HepG2 (cell line): ENCODE data around the gene GAREM1. TPM values are rescaled to one million over a fixed set of nuclear protein-coding genes. Genes with fewer than 3 reads are reported as not detected.

Experiments used
- ATAC-seq: fragments of 200-7000 bp; cut with Tn5 transposase; 3 replicates; pipeline ENCODE4 v1.9.1; 2020; ENCODE audit warnings: mild to moderate bottlenecking, moderate library complexity
- BruUV-seq: library from RNA; stranded (reverse); fragments of 400-500 nt; replicated peaks from 2 replicates; lab custom pipeline; 2021; lab: Mats Ljungman, UMichigan
- CTCF ChIA-PET: fragments of 300-600 bp; formaldehyde crosslinking; extraction: SDS; loops from one replicate; lab custom pipeline; 2021; ENCODE audit warnings: low total read pairs, inconsistent platforms, low intra/inter-chr PET ratio; lab: Yijun Ruan, JAX
- POLR2A ChIA-PET: fragments of 350-600 bp; sonication (Branson Sonifier 250); formaldehyde crosslinking; loops from one replicate; lab custom pipeline; 2020; ENCODE audit warnings: antibody characterized with exemption, inconsistent platforms; lab: Yijun Ruan, JAX
- DNase-seq: peaks from one replicate; pipeline ENCODE4 v3.0.0-alpha.2; 2015; ENCODE audit warnings: low spot score
- FAIRE-seq: peaks from 3 replicates; lab custom pipeline; 2011; peaks lifted over from hg19 to GRCh38; lab: Jason Lieb, UNC
- H2AFZ ChIP-seq: one replicate; pipeline ENCODE4 v1.6.1; 2011; ENCODE audit warnings: low read length, inconsistent platforms
- H3K27ac ChIP-seq: fragments of 300-600 bp; 3 replicates; pipeline ENCODE4 v1.8.0; 2011; ENCODE audit warnings: mixed run types, mild to moderate bottlenecking, mixed read lengths, low read length, inconsistent platforms; ENCODE audit not compliant: insufficient read depth; ENCODE audit errors: extremely low read length
- H3K27me3 ChIP-seq, 2 experiments: fragments of 200-600 bp in 1 of 2; 2 replicates in 1 of 2; 3 replicates in 1 of 2; pipeline versions ENCODE4 v1.6.0 to v1.8.0; 2011; ENCODE audit warnings: low read length in 2 of 2, mild to moderate bottlenecking in 2 of 2, moderate library complexity in 2 of 2, inconsistent platforms in 1 of 2; ENCODE audit not compliant: insufficient read depth in 2 of 2, control insufficient read depth in 1 of 2
- H3K36me3 ChIP-seq, 2 experiments: fragments of 200-600 bp in 1 of 2; replicated peaks in 1 of 2; 2 replicates in 1 of 2; 3 replicates in 1 of 2; pipeline versions ENCODE4 v1.5.1 to v1.8.0; 2011; ENCODE audit warnings: low read length in 2 of 2, inconsistent platforms in 1 of 2; ENCODE audit not compliant: insufficient read depth in 2 of 2, control insufficient read depth in 1 of 2
- H3K4me1 ChIP-seq: 2 replicates; pipeline ENCODE4 v1.5.1; 2012; ENCODE audit warnings: low read length, inconsistent platforms; ENCODE audit not compliant: insufficient read depth
- H3K4me2 ChIP-seq: 2 replicates; pipeline ENCODE4 v1.6.0; 2011; ENCODE audit warnings: low read depth, low read length, inconsistent platforms
- H3K4me3 ChIP-seq, 3 experiments: fragments of 200-600 bp in 1 of 3; sonication (generic), shearing (Covaris generic) in 1 of 3; replicated peaks in 1 of 3; 2 replicates each; pipeline ENCODE4 v1.5.1; 2011 to 2016; ENCODE audit warnings: low read length in 3 of 3, inconsistent platforms in 2 of 3, low read depth in 2 of 3, mild to moderate bottlenecking in 2 of 3, control low read depth in 1 of 3, mixed read lengths in 1 of 3; ENCODE audit not compliant: insufficient read depth in 1 of 3
- H3K79me2 ChIP-seq: one replicate; pipeline ENCODE4 v1.6.1; 2011; ENCODE audit warnings: low read length, inconsistent platforms; ENCODE audit not compliant: insufficient read depth
- H3K9ac ChIP-seq: 2 replicates; pipeline ENCODE4 v1.6.0; 2011; ENCODE audit warnings: mild to moderate bottlenecking, low read depth, low read length, inconsistent platforms; ENCODE audit not compliant: insufficient read depth
- H3K9me3 ChIP-seq: 2 replicates; pipeline ENCODE4 v1.5.1; 2012; ENCODE audit warnings: mild to moderate bottlenecking, low read length
- H4K20me1 ChIP-seq: 2 replicates; pipeline ENCODE4 v1.6.0; 2011; ENCODE audit warnings: inconsistent platforms, mild to moderate bottlenecking, low read length, moderate library complexity; ENCODE audit not compliant: insufficient read depth
- ARID4A ChIP-seq: sonication (generic); formaldehyde crosslinking; IDR thresholded peaks from 2 replicates; pipeline ENCODE4 v1.5.0; 2020; ENCODE audit warnings: mild to moderate bottlenecking, missing genetic modification reagents, borderline replicate concordance
- GLI4 ChIP-seq: sonication (generic); formaldehyde crosslinking; IDR thresholded peaks from 2 replicates; pipeline ENCODE4 v1.5.1; 2020; ENCODE audit warnings: missing genetic modification reagents, mild to moderate bottlenecking, moderate library complexity, borderline replicate concordance
- MAFF ChIP-seq: IDR thresholded peaks from 2 replicates; pipeline ENCODE4 v1.6.1; 2011; ENCODE audit warnings: low read depth, low read length, improper control_type of control experiment
- MAFK ChIP-seq, 2 experiments: IDR thresholded peaks in 1 of 2; conservative IDR thresholded peaks in 1 of 2; 2 replicates each; pipeline ENCODE4 v1.6.1; 2011; ENCODE audit warnings: improper control_type of control experiment in 2 of 2, low read length in 2 of 2
- MTERF4 ChIP-seq: sonication (generic); formaldehyde crosslinking; IDR thresholded peaks from 2 replicates; pipeline ENCODE4 v1.8.0; 2023; ENCODE audit warnings: mild to moderate bottlenecking, missing genetic modification reagents
- NFIB ChIP-seq: sonication (generic); formaldehyde crosslinking; IDR thresholded peaks from 2 replicates; pipeline ENCODE4 v1.9.0; 2021; ENCODE audit warnings: missing genetic modification reagents, mild to moderate bottlenecking, borderline replicate concordance
- NONO ChIP-seq, 2 experiments: fragments of 450-650 bp in 1 of 2; sonication (generic) in 1 of 2; formaldehyde crosslinking in 1 of 2; IDR thresholded peaks in 1 of 2; conservative IDR thresholded peaks in 1 of 2; 2 replicates each; pipeline versions ENCODE4 v1.6.1 to v1.8.0; 2017 to 2022; ENCODE audit warnings: mild to moderate bottlenecking in 1 of 2, missing genetic modification reagents in 1 of 2, moderate library complexity in 1 of 2
- ZNF224 ChIP-seq: sonication (generic); formaldehyde crosslinking; IDR thresholded peaks from 2 replicates; pipeline ENCODE4 v1.5.0; 2020; ENCODE audit warnings: mild to moderate bottlenecking, missing genetic modification reagents
- ZNF253 ChIP-seq: sonication (generic); formaldehyde crosslinking; IDR thresholded peaks from 2 replicates; pipeline ENCODE4 v1.8.0; 2022; ENCODE audit warnings: mild to moderate bottlenecking, missing genetic modification reagents, borderline replicate concordance
- ZNF383 ChIP-seq: sonication (generic); formaldehyde crosslinking; IDR thresholded peaks from 2 replicates; pipeline ENCODE4 v1.4.0; 2020; ENCODE audit warnings: missing genetic modification reagents, mild to moderate bottlenecking, borderline replicate concordance
- ZNF672 ChIP-seq: sonication (generic); formaldehyde crosslinking; IDR thresholded peaks from 2 replicates; pipeline ENCODE4 v1.8.1; 2022; ENCODE audit warnings: missing genetic modification reagents
- WGBS: methylation state at CpG from one replicate; pipeline ENCODE4 v1.1.6; 2017; ENCODE audit warnings: low lambda C conversion rate; 5-methylcytosine and 5-hydroxymethylcytosine counted together
- in situ Hi-C: cut with HindIII; loops from 2 replicates; pipeline ENCODE4 v1.10.0; 2017; ENCODE audit warnings: low pct_unique_long_range_greater_than_20kb; ENCODE audit not compliant: extremely low pct_ligation_motif_present
- intact Hi-C: fragments of 100-400 bp; cut with micrococcal nuclease; formaldehyde crosslinking; loops from one replicate; pipeline ENCODE4 v1.10.0; 2022; ENCODE audit not compliant: unreplicated experiment
- polyA plus RNA-seq, 8 experiments: library from polyadenylated mRNA; depleted of rRNA in 3 of 8; stranded (reverse) in 7 of 8; unstranded in 1 of 8; fragments of >200 nt; fragmentation: Illumina TruSeq in 4 of 8; extraction: Trizol in 4 of 8; gene quantifications; 2 replicates each; pipeline versions ENCODE4 v1.2.1 to v1.2.3, GENCODE V29; 2011 to 2016; ENCODE audit warnings: low read depth in 4 of 8, missing spikeins in 1 of 8, mixed read lengths in 1 of 8; ENCODE audit not compliant: insufficient read depth in 1 of 8
- total RNA-seq, 5 experiments: library from RNA; depleted of rRNA; stranded (reverse); fragments of >200 nt; fragmentation: Illumina TruSeq; extraction: Trizol; gene quantifications; 2 replicates each; pipeline ENCODE4 v1.2.3, GENCODE V29; 2016; ENCODE audit warnings: low read depth in 1 of 5

GAREM1 gene
- total and polyA plus RNA-seq, 2 of the 13 experiments (the other 11 are each of a cell fraction or from before 2014, with no cell fraction given) = 2.5 to 2.9 TPM

- Histone ChIP-seq H3K4me1 (no peaks in the 10 kb centered on the region), H3K9ac (no peak overlapping the region), H3K27ac (no peak overlapping the region), H3K79me2 (no peaks in the 10 kb centered on the region), H3K27me3 (no peaks in the 10 kb centered on the region), H3K36me3 (no peaks in the 10 kb centered on the region), H3K9me3 (no peaks in the 10 kb centered on the region), H2AFZ (no peak overlapping the region), H4K20me1 (no peaks in the 10 kb centered on the region), H3K4me2 (no peak overlapping the region), H3K4me3 (no peak overlapping the region)
- CTCF ChIA-PET = no interaction called here
- no peak for FAIRE-seq
- no peak for ATAC-seq
- WGBS = 97% methylated on average over 3 of the region's 3 CpGs
- intact Hi-C loops (no loop called here), in situ Hi-C loops (no loop called here)
- BruUV-seq = no TSS peak
- POLR2A ChIA-PET = no interaction called here
- DNase-seq = no peak
- TF ChIP-seq ZNF672 (CRISPR knock-in tag) = no peak
- no peak for TF ChIP-seq ARID4A
- TF ChIP-seq MTERF4 (CRISPR knock-in tag) = no peak
- no peak for TF ChIP-seq GLI4 (CRISPR knock-in tag)
- TF ChIP-seq MAFK (conservative IDR thresholded peaks at IDR 0.05 in 1 of 2, IDR thresholded peaks at IDR 0.05 in 1 of 2; ENCODE audit: low read length in 2 of 2) = peak; percentile 75 to 85
- TF ChIP-seq ZNF253 (CRISPR knock-in tag) = no peak
- TF ChIP-seq ZNF224 (CRISPR knock-in tag) = no peak
- TF ChIP-seq MAFF = peak; percentile 83
- no peak for TF ChIP-seq NONO (IDR thresholded peaks at IDR 0.05)
- TF ChIP-seq NONO (CRISPR knock-in tag; conservative IDR thresholded peaks at IDR 0.05) = no peak
- TF ChIP-seq NFIB (CRISPR knock-in tag) = no peak
- TF ChIP-seq ZNF383 (CRISPR knock-in tag) = no peak
- TF ChIP-seq, all 625 proteins: peak for 2
These were observed 20.5 kb downstream of the GAREM1 start for GRCh38 chr18:32450026-32450691.
